ENCODE data around the gene BICD2.

The BICD2 gene

GRCh38 chr9:92747459-92748232, 17.0 kb downstream of the BICD2 start:
- DNase-seq: no peak

- DNase-seq: no peak
Measured at GRCh38 chr9:92746567-92747458, 17.8 kb downstream of the BICD2 start.

GRCh38 chr9:92745881-92746280, 18.8 kb downstream of the BICD2 start:
- no peak for DNase-seq

GRCh38 chr9:92745331-92745730, 19.3 kb downstream of the BICD2 start:
- no peak for DNase-seq

GRCh38 chr9:92740969-92741368, 23.7 kb downstream of the BICD2 start:
- DNase-seq: no peak

GRCh38 chr9:92740446-92740961, 24.1 kb downstream of the BICD2 start:
- peak; percentile 24 to 34 for DNase-seq

GRCh38 chr9:92740009-92740408, 24.6 kb downstream of the BICD2 start:
- DNase-seq: no peak

- DNase-seq: no peak
Measured at GRCh38 chr9:92739346-92739970, 25.2 kb downstream of the BICD2 start.

- DNase-seq: no peak
Measured at GRCh38 chr9:92738661-92739081, 26.0 kb downstream of the BICD2 start.

GRCh38 chr9:92737611-92738299, 26.9 kb downstream of the BICD2 start:
- no peak for DNase-seq

- no peak for DNase-seq
Measured at GRCh38 chr9:92737216-92737606, 27.4 kb downstream of the BICD2 start.

- DNase-seq: no peak
Measured at GRCh38 chr9:92736563-92737215, 27.9 kb downstream of the BICD2 start.

GRCh38 chr9:92735636-92736562, 28.7 kb downstream of the BICD2 start:
- DNase-seq: no peak

- no peak for DNase-seq
Measured at GRCh38 chr9:92734931-92735635, 29.6 kb downstream of the BICD2 start.

- DNase-seq: no peak
Measured at GRCh38 chr9:92730897-92731296, 33.7 kb downstream of the BICD2 start.

GRCh38 chr9:92729735-92730155, 34.9 kb downstream of the BICD2 start:
- no peak for DNase-seq

- DNase-seq: peak in 1 of 2 experiments; percentile 6
Measured at GRCh38 chr9:92728831-92729734, 35.5 kb downstream of the BICD2 start.

- DNase-seq: no peak
Measured at GRCh38 chr9:92727716-92728700, 36.6 kb downstream of the BICD2 start.
